ENCODE results near the gene SLC35B2. TPM values are rescaled to one million over a fixed set of nuclear protein-coding genes. Genes with fewer than 3 reads are reported as not detected.

Gene SLC35B2
- total RNA-seq, 1 donor from 2014 or later, result 20.0 TPM

- intact Hi-C loops (cut with micrococcal nuclease), result no loop called here
- ATAC-seq (peak; percentile 69), DNase-seq (peak; percentile 93)
Observed at GRCh38 chr6:44219053-44219814, 38.1 kb downstream of the SLC35B2 start.

DNA sequence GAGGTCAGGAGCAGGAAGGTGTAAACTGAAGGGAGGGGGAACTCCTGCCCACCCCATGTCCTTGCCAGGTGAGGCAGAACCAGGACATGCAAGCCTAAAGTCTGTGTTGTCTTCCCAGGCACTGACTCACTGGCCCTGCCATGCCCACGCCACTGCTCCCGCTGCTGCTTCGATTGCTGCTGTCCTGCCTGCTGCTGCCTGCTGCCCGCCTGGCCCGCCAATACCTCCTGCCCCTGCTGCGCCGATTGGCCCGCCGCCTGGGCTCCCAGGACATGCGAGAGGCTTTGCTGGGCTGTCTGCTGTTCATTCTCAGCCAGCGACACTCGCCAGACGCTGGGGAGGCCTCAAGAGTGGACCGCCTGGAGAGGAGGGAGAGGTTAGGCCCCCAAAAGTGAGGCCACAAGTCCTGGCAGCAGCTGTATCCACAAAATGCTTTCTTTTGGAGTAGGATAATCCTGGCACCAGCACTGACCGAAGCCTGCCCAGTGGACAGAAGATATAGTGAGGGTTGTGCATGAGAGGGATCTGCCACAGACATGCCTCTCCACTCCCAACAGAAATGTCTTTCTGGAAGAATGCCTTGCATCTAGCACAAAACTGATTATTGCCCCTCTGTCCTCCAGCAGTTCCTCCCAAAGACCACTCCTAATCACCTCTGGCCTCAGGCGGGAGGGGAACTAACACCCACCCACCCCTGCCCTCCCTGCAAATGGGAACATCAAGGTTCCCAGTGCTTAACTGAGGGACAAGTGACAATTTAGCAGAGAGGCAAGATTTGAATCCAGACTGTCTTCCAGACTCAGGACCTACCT is 39.8 kb downstream of the SLC35B2 start:
- intact Hi-C loops (cut with micrococcal nuclease), result no loop called here
- peak; percentile 6 for ATAC-seq
- peak; percentile 87 for DNase-seq

GRCh38 chr6:44216677-44217331 is 40.5 kb downstream of the SLC35B2 start, which contains the start of gene MYMX:
TSS of gene MYMX (plus strand) at chr6:44216926. CDS start at chr6:44217472, 546 bp downstream.
- intact Hi-C loops (cut with micrococcal nuclease), result no loop called here
- DNase-seq, result peak; percentile 69

GRCh38 chr6:44214307-44214706 is 43.0 kb downstream of the SLC35B2 start:
- DNase-seq, result no peak
- no peak for ATAC-seq
- intact Hi-C loops (cut with micrococcal nuclease), result no loop called here

More at GRCh38 chr6:44216677-44217331, 40.5 kb downstream of the SLC35B2 start, which contains the start of gene MYMX:
- peak; percentile 0 for ATAC-seq

DNA sequence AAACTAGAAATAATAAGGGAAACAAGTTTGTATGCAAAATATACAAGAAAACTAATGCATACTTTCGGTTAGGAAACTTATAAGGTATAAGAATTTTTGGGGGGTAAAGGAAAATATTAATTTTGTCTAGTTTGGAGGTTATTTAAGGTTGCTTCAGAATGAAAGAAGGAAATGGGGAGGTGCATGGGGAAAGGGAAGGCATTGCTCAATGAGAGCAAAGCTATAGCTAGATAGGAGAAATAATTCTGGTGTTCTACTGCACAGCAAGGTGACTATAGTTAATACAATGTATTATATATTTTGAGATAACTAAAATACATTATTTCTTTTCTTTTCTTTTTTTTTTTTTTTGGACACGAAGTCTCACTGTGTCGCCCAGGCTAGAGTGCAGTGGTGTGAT is 46.0 kb downstream of the SLC35B2 start:
- intact Hi-C loops (cut with micrococcal nuclease), result no loop called here
- no peak for DNase-seq
- no peak for ATAC-seq

- no peak for DNase-seq
- no peak for ATAC-seq
- intact Hi-C loops (cut with micrococcal nuclease), result no loop called here
Observed at GRCh38 chr6:44207966-44208365, 49.4 kb downstream of the SLC35B2 start.

Other genes with a start within 250 kb of the SLC35B2 start
- 38.8 TPM for gene MRPL14, start 130.1 kb downstream of the SLC35B2 start, total RNA-seq
- 47.3 TPM for gene TMEM63B, start 130.0 kb downstream of the SLC35B2 start, total RNA-seq
- gene CAPN11, start 98.7 kb downstream of the SLC35B2 start, total RNA-seq, result 0.40 TPM
- 0.67 TPM for gene MYMX, start 40.6 kb downstream of the SLC35B2 start, total RNA-seq
- gene SLC29A1, start 33.9 kb downstream of the SLC35B2 start, total RNA-seq, result 217 TPM
- gene HSP90AB1, start 10.4 kb downstream of the SLC35B2 start, total RNA-seq, result 873 TPM
- gene NFKBIE, start 8.0 kb upstream of the SLC35B2 start, total RNA-seq, result 3.1 TPM
- gene TMEM151B, start 12.9 kb upstream of the SLC35B2 start, total RNA-seq, result not detected
- 11.5 TPM for gene AARS2, start 55.8 kb upstream of the SLC35B2 start, total RNA-seq
- gene SPATS1, start 85.1 kb upstream of the SLC35B2 start, total RNA-seq, result not detected
- 20.1 TPM for gene CDC5L, start 130.2 kb upstream of the SLC35B2 start, total RNA-seq

Measured in left ventricle myocardium superior (tissue), 1 donor.